Fibroblast of mammary gland (primary cell): ENCODE results near the gene ADGRF5.

Experiments used
- DNase-seq: peaks from one replicate; pipeline ENCODE4 v3.0.0-alpha.2; 2010; ENCODE audit warnings: low read depth
- H3K4me3 ChIP-seq: 2 replicates; pipeline ENCODE4 v1.5.1; 2011; ENCODE audit warnings: low read depth, mild to moderate bottlenecking, low read length, moderate library complexity; ENCODE audit not compliant: control insufficient read depth
- TF ChIP-seq, protein P1 (sequence below): conservative IDR thresholded peaks from 2 replicates; pipeline ENCODE4 v1.5.1; 2011; ENCODE audit warnings: low read depth, low read length, inconsistent platforms; ENCODE audit not compliant: control insufficient read depth, insufficient read depth

ADGRF5 gene

GRCh38 chr6:46898006-46898405, 23.7 kb downstream of the ADGRF5 start:
- TF ChIP-seq, protein P1, sequence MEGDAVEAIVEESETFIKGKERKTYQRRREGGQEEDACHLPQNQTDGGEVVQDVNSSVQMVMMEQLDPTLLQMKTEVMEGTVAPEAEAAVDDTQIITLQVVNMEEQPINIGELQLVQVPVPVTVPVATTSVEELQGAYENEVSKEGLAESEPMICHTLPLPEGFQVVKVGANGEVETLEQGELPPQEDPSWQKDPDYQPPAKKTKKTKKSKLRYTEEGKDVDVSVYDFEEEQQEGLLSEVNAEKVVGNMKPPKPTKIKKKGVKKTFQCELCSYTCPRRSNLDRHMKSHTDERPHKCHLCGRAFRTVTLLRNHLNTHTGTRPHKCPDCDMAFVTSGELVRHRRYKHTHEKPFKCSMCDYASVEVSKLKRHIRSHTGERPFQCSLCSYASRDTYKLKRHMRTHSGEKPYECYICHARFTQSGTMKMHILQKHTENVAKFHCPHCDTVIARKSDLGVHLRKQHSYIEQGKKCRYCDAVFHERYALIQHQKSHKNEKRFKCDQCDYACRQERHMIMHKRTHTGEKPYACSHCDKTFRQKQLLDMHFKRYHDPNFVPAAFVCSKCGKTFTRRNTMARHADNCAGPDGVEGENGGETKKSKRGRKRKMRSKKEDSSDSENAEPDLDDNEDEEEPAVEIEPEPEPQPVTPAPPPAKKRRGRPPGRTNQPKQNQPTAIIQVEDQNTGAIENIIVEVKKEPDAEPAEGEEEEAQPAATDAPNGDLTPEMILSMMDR, result no peak
- H3K4me3 ChIP-seq, result no peak overlapping the region
- no peak for DNase-seq

- TF ChIP-seq, protein P1, result no peak
These were observed 24.9 kb downstream of the ADGRF5 start for GRCh38 chr6:46896871-46897270.

GRCh38 chr6:46895930-46896329, 25.8 kb downstream of the ADGRF5 start:
- DNase-seq, result no peak
- H3K4me3 ChIP-seq, result no peak overlapping the region
- TF ChIP-seq, protein P1, result no peak

More at GRCh38 chr6:46896871-46897270, 24.9 kb downstream of the ADGRF5 start:
- DNase-seq, result no peak
- H3K4me3 ChIP-seq, result no peak overlapping the region

- DNase-seq, result no peak
- H3K4me3 ChIP-seq, result no peak overlapping the region
- TF ChIP-seq, protein P1, result no peak
These were observed 27.3 kb downstream of the ADGRF5 start for GRCh38 chr6:46894433-46894832.

GRCh38 chr6:46893648-46894047, 28.1 kb downstream of the ADGRF5 start:
- no peak overlapping the region for H3K4me3 ChIP-seq
- no peak for DNase-seq
- TF ChIP-seq, protein P1, result no peak

DNA sequence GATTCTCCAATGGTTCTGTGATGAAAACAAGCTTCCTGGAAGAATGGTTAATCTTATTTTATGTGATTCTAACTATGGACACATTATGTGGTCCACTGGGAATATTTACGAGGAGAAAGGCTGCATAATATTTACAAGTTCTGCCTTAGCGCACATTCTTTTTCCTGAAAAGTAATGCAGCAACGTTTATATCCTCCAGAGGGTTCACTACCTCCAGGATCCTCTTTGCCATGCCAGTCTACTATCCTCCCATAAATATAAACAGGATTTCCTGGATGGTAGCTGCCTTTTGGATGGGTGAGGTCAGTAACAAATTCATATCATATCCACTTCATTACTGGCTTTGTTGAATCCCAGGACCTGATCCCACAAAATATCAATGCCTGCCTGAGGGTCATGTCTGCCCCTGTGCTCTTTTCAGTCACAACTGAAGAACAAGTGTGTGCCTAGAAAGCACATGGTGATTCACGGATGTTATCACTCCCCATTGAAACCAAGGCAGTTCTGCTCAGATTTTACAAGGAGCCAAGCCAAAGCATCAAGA, 30.4 kb downstream of the ADGRF5 start:
- TF ChIP-seq, protein P1, result no peak
- DNase-seq, result no peak
- no peak overlapping the region for H3K4me3 ChIP-seq

DNA sequence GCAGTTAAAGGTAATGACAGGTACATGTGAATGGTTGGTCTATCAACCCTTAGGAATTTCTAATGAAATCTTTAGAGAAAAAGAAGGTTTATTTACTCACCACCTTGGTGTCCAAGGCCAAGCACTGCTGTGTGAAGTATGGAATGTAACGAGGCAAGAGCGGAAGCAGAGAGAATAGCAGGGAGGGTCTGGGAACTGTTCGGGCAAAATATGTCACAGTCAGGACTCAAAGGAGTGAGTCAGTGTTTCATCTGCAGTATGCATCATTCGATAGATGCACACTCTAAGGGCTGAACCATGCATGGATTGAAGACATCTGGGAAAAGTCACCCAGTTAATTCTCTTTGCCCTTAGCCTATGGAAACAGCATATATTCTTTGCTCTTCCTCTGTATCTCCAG, 33.2 kb downstream of the ADGRF5 start:
- TF ChIP-seq, protein P1, result no peak
- no peak for DNase-seq

More for the DNA sequence above, 33.2 kb downstream of the ADGRF5 start:
- no peak overlapping the region for H3K4me3 ChIP-seq
